Right lobe of liver (tissue), 4 donors: ENCODE data around the gene LILRB5.
"Not testable (repeated sequence)": the region's sequence is repeated elsewhere in the genome, so short reads cannot be mapped to it uniquely, and the experiment has no call there.

ENCODE experiments used
- POLR2A ChIP-seq: fragments of 450-650 bp; IDR thresholded peaks from one replicate; pipeline ENCODE4 v1.6.1; 2017; ENCODE audit warnings: antibody characterized with exemption, mild to moderate bottlenecking
- TF ChIP-seq, protein P1 (sequence below), 4 donors: fragments of 200-600 bp in 3 of 4; fragments of 450-650 bp in 1 of 4; IDR thresholded peaks; one replicate each; pipeline versions ENCODE4 v1.5.1 to v1.8.0; 2016 to 2022; ENCODE audit warnings: antibody characterized with exemption in 4 of 4, mild to moderate bottlenecking in 2 of 4
- donor health status: DM: no; HTN: no; CAD: no.
- donor health status: DM: no; HTN: no; CAD: no.
- donor health status: DM: no; HTN: yes; CAD: no.

DNA sequence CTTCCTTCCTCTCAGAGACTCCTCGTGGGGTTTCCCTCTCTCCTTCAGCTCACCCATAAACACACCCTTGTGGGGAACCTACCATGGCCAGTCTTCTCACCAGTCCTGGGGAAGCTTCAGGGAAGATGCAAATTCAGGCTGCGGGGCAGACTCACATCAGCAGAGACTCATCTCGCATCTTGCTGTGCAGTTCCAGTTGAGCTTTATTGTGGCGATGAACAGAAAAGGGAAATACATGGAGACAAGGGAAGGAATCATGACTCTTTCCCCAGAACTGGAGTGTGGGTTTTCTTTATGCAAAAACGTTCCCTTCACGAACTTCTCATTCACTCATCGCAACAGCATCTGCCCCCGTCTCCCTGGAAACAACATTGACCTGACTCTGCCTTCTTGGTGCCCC is 32.1 kb upstream of the LILRB5 start:
- TF ChIP-seq, protein P1, sequence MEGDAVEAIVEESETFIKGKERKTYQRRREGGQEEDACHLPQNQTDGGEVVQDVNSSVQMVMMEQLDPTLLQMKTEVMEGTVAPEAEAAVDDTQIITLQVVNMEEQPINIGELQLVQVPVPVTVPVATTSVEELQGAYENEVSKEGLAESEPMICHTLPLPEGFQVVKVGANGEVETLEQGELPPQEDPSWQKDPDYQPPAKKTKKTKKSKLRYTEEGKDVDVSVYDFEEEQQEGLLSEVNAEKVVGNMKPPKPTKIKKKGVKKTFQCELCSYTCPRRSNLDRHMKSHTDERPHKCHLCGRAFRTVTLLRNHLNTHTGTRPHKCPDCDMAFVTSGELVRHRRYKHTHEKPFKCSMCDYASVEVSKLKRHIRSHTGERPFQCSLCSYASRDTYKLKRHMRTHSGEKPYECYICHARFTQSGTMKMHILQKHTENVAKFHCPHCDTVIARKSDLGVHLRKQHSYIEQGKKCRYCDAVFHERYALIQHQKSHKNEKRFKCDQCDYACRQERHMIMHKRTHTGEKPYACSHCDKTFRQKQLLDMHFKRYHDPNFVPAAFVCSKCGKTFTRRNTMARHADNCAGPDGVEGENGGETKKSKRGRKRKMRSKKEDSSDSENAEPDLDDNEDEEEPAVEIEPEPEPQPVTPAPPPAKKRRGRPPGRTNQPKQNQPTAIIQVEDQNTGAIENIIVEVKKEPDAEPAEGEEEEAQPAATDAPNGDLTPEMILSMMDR (IDR thresholded peaks at IDR 0.05) = not testable (repeated sequence)
- not testable (repeated sequence) for TF ChIP-seq POLR2A
